Glutamatergic neuron (in vitro differentiated cells): ENCODE measurements around the gene NUP62. TPM values are rescaled to one million over a fixed set of nuclear protein-coding genes. Genes with fewer than 3 reads are reported as not detected.

Experiments used
- DNase-seq: peaks from one replicate; pipeline ENCODE4 v3.0.0; 2022
- H3K27ac Mint-ChIP-seq: one replicate; pipeline ENCODE4 v1.8.0; 2020; ENCODE audit warnings: mild to moderate bottlenecking, mixed read lengths, inconsistent platforms; ENCODE audit not compliant: unreplicated experiment
- H3K27me3 Mint-ChIP-seq: one replicate; pipeline ENCODE4 v1.8.0; 2020; ENCODE audit warnings: mild to moderate bottlenecking, moderate library complexity, mixed read lengths, inconsistent platforms; ENCODE audit not compliant: unreplicated experiment
- H3K36me3 Mint-ChIP-seq: one replicate; pipeline ENCODE4 v1.8.0; 2020; ENCODE audit warnings: mild to moderate bottlenecking, mixed read lengths, inconsistent platforms; ENCODE audit not compliant: unreplicated experiment
- H3K4me1 Mint-ChIP-seq: one replicate; pipeline ENCODE4 v1.8.0; 2020; ENCODE audit warnings: mild to moderate bottlenecking, low read depth, mixed read lengths, inconsistent platforms; ENCODE audit not compliant: unreplicated experiment
- H3K4me3 Mint-ChIP-seq: one replicate; pipeline ENCODE4 v1.8.0; 2020; ENCODE audit warnings: mild to moderate bottlenecking, mixed read lengths, inconsistent platforms; ENCODE audit not compliant: unreplicated experiment
- H3K9me3 Mint-ChIP-seq: one replicate; pipeline ENCODE4 v1.8.0; 2020; ENCODE audit warnings: mild to moderate bottlenecking, moderate library complexity, mixed read lengths, inconsistent platforms; ENCODE audit not compliant: unreplicated experiment
- total RNA-seq: library from RNA; stranded (reverse); fragmentation: NEBNext Ultra II Directional; extraction: Animal tissue kit (Norgen Biotek cat#: 25700); gene quantifications from one replicate; pipeline ENCODE4 v1.2.1, GENCODE V29; 2021; ENCODE audit not compliant: unreplicated experiment
- TF ChIP-seq, protein P1 (sequence below): fragments of 200-600 bp; sonication (generic); IDR thresholded peaks from one replicate; pipeline ENCODE4 v1.5.0; 2021; ENCODE audit not compliant: partially characterized antibody, unreplicated experiment

NUP62 gene
- total RNA-seq, 1 donor from 2014 or later = 65.4 TPM

GRCh38 chr19:49951806-49952478 is 22.6 kb upstream of the NUP62 start:
- peaks cover 3% of the 10 kb centered on the region for H3K27me3 Mint-ChIP-seq
- no peaks in the 10 kb centered on the region for H3K36me3 Mint-ChIP-seq
- H3K9me3 Mint-ChIP-seq = peaks cover 2% of the 10 kb centered on the region
- DNase-seq = no peak
- no peak overlapping the region for H3K4me3 Mint-ChIP-seq
- TF ChIP-seq, protein P1, sequence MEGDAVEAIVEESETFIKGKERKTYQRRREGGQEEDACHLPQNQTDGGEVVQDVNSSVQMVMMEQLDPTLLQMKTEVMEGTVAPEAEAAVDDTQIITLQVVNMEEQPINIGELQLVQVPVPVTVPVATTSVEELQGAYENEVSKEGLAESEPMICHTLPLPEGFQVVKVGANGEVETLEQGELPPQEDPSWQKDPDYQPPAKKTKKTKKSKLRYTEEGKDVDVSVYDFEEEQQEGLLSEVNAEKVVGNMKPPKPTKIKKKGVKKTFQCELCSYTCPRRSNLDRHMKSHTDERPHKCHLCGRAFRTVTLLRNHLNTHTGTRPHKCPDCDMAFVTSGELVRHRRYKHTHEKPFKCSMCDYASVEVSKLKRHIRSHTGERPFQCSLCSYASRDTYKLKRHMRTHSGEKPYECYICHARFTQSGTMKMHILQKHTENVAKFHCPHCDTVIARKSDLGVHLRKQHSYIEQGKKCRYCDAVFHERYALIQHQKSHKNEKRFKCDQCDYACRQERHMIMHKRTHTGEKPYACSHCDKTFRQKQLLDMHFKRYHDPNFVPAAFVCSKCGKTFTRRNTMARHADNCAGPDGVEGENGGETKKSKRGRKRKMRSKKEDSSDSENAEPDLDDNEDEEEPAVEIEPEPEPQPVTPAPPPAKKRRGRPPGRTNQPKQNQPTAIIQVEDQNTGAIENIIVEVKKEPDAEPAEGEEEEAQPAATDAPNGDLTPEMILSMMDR = no peak
- H3K4me1 Mint-ChIP-seq = peaks cover 11% of the 10 kb centered on the region
- no peak overlapping the region for H3K27ac Mint-ChIP-seq

GRCh38 chr19:49950956-49951526 is 21.7 kb upstream of the NUP62 start:
- H3K4me3 Mint-ChIP-seq = no peak overlapping the region
- no peak overlapping the region for H3K27ac Mint-ChIP-seq
- H3K4me1 Mint-ChIP-seq = peaks cover 11% of the 10 kb centered on the region
- peaks cover 3% of the 10 kb centered on the region for H3K27me3 Mint-ChIP-seq
- H3K9me3 Mint-ChIP-seq = peaks cover 2% of the 10 kb centered on the region
- H3K36me3 Mint-ChIP-seq = no peaks in the 10 kb centered on the region
- DNase-seq = no peak
- TF ChIP-seq, protein P1 = no peak

DNA sequence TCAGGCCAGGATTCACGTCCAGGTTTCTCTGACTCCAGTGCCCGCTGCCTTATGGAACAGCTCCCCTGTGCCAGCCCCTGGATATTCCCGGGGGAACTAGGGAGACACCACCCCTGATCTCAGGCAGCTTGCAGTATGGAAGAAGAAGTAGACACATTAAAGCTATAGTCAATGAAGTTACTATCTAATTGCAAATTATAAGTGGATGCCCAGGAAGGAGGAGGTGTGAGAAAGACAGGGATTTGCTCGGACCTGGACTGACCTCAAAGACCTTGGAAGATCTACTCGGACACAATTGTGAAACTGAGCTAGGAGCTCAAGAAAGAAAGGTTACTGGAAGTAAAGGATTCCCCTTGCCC is 21.3 kb upstream of the NUP62 start:
- Mint-ChIP-seq H3K4me1 (peaks cover 11% of the 10 kb centered on the region), H3K36me3 (no peaks in the 10 kb centered on the region), H3K4me3 (no peak overlapping the region), H3K27me3 (peaks cover 3% of the 10 kb centered on the region), H3K27ac (no peak overlapping the region), H3K9me3 (peaks cover 2% of the 10 kb centered on the region)
- TF ChIP-seq, protein P1 = no peak
- DNase-seq = no peak

DNA sequence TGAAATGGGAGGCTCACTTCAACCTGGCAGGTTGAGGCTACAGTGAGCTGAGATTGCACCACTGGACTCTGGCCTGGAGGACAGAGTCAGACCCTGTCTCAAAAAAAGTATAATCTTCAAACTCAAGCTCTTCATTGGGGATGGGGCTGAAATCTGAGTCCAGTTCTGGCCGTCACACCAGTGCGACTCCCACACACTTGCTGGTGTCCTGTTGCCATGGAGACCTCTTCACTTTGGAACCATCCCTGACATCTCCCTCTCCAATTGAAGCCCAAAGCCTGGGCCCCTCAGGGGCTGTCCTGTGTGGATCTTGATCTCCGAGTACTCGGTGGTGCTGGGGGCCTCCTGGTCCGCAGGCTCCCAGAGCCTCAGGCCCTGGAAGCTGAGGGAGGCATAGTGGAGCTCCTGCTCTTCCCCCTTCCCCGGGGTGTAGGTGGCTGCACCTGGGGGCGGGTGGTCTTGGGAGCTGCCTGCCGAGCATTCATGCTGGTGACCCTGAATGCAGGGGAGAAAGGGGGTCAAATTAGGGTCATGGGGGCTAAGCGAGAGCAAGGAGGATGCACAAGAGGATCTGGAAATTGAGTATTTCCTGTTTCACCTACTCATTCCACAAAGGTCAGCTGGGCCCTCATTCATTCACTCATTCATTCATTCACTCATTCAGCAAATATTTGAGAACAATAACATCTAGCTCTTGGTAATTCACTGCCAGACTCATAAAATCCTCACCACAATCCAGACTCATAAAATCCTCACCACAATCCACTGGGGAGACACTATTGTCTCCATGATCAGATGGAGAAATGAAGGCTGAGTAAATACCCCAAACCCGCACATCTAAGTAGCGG is 20.7 kb upstream of the NUP62 start:
- no peaks in the 10 kb centered on the region for H3K36me3 Mint-ChIP-seq
- no peaks in the 10 kb centered on the region for H3K27me3 Mint-ChIP-seq
- DNase-seq = no peak
- TF ChIP-seq, protein P1 = no peak
- H3K4me1 Mint-ChIP-seq = peaks cover 10% of the 10 kb centered on the region
- peaks cover 2% of the 10 kb centered on the region for H3K9me3 Mint-ChIP-seq
- no peak overlapping the region for H3K4me3 Mint-ChIP-seq
- no peak overlapping the region for H3K27ac Mint-ChIP-seq
